SHP77 (cell line): ENCODE measurements around the gene PCDHGA1.
"Not testable (repeated sequence)": the region's sequence is repeated elsewhere in the genome, so short reads cannot be mapped to it uniquely, and the experiment has no call there.

Experiments used
- DNase-seq, 2 experiments: peaks; one replicate each; lab custom pipeline; 2025; lab: John Stamatoyannopoulos, UW

Gene PCDHGA1

DNA sequence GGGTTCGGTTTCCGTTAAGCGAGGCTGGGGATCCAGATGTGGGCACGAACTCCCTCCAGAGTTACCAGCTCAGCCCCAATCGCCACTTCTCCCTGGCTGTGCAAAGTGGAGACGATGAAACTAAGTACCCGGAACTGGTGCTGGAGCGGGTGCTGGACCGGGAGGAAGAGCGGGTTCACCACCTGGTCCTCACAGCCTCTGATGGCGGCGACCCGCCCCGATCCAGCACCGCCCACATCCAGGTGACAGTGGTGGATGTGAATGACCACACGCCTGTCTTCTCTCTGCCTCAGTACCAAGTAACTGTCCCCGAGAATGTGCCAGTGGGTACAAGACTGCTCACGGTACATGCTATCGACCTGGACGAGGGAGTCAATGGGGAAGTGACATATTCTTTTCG, 53.0 kb downstream of the PCDHGA1 start:
- DNase-seq, result no peak

DNA sequence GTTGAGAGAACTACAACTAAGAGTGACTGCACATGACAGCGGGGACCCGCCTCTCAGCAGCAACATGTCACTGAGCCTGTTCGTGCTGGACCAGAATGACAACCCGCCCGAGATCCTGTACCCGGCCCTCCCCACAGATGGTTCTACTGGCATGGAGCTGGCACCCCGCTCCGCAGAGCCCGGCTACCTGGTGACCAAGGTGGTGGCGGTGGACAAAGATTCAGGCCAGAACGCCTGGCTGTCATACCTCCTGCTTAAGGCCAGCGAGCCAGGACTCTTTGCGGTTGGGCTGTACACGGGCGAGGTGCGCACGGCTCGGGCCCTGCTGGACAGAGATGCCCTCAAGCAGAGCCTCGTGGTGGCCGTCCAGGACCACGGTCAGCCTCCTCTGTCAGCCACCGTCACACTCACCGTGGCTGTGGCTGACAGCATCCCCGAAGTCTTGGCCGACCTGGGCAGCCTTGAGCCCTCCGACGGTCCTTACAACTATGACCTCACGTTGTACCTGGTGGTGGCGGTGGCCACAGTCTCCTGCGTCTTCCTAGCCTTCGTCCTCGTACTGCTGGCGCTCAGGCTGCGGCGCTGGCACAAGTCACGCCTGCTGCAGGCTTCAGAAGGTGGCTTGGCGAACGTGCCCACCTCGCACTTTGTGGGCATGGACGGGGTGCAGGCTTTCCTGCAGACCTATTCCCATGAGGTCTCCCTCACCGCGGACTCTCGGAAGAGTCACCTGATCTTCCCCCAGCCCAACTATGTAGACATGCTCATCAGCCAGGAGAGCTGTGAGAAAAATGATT, 54.4 kb downstream of the PCDHGA1 start:
- DNase-seq, result no peak

DNA sequence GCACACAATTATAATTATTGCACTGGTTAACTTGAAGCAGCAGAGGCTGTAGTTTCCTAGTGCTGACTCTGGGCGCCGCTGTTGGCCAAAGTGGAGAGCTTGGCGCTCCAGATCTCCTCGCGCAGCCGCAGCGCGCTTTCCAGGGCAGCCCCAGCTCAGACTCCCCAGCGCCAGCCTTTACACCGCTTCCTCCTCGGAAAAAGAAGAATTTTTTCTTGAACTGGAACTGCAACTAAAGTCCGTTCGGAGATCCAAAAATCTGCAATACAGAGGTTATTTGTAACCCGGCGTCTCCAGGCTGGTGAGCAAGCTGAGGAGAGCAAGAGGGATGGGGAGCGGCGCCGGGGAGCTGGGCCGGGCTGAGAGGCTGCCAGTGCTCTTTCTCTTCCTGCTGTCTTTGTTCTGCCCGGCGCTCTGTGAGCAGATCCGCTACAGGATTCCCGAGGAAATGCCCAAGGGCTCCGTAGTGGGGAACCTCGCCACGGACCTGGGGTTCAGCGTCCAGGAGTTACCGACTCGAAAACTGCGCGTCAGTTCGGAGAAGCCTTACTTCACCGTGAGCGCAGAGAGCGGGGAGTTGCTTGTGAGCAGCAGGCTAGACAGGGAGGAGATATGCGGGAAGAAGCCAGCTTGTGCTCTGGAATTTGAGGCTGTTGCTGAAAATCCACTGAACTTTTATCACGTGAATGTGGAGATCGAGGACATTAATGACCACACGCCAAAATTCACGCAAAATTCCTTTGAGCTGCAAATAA, 57.4 kb downstream of the PCDHGA1 start, which contains the start of gene PCDHGB4:
TSS of gene PCDHGB4 (plus strand) at position 142 of the 755 bp plus-strand sequence. CDS start at position 329, 187 bp downstream.
- not testable (repeated sequence) for DNase-seq

DNA sequence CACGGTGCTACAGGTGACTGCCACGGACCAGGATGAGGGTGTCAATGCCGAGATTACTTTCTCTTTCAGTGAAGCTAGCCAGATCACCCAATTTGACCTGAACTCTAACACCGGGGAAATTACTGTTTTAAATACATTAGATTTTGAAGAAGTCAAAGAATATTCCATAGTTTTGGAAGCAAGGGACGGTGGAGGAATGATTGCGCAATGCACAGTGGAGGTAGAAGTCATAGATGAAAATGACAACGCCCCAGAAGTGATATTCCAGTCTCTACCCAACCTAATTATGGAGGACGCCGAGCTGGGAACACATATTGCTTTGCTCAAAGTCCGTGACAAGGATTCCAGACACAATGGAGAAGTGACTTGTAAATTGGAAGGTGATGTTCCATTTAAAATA, 58.3 kb downstream of the PCDHGA1 start:
- DNase-seq, result no peak

DNA sequence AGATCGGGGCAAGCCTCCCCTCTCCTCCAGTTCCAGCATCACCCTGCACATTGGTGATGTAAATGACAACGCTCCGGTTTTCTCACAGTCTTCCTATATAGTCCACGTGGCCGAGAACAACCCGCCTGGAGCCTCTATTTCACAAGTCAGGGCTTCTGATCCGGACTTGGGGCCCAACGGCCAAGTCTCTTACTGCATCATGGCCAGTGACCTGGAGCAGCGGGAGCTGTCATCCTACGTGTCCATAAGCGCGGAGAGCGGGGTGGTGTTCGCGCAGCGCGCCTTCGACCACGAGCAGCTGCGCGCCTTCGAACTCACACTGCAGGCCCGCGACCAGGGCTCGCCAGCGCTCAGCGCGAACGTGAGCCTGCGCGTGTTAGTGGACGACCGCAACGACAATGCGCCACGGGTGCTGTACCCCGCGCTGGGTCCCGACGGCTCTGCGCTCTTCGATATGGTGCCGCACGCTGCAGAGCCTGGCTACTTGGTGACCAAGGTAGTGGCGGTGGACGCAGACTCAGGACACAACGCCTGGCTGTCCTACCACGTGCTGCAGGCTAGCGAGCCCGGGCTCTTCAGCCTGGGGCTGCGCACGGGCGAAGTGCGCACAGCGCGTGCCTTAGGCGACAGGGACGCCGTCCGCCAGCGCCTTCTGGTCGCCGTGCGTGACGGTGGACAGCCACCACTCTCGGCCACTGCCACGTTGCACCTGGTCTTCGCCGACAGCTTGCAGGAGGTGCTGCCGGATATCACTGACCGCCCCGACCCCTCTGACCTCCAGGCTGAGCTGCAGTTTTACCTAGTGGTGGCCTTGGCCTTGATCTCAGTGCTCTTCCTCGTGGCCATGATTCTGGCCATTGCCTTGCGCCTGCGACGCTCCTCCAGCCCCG, 59.1 kb downstream of the PCDHGA1 start:
- no peak for DNase-seq

DNA sequence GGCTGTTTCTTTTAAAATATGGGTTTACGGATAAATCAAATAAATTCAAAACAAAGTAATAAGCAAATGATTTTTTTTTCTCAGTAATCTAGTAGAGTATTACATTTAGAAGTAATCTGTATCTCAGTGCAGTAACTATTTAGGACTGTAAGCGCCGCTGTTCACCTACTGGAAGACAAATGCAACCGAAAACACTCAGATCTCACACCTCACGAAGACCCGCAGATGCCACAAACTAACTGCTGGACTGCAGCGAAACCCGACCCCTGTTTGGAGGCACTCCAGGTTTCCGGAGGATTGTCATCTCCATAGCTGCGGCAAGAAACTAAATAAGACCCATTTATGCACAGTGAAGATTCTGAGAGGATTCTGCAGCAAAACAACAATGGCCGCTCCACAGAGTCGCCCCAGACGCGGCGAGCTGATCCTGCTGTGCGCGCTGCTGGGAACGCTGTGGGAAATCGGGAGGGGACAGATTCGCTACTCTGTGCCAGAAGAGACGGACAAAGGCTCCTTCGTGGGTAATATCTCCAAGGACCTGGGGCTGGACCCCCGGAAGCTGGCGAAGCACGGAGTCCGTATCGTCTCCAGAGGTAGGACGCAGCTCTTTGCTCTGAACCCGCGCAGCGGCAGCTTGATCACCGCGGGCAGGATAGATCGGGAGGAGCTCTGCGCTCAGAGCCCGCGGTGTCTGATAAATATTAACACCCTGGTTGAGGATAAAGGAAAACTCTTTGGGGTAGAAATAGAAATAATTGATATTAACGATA, 62.3 kb downstream of the PCDHGA1 start, which contains the start of gene PCDHGA8:
TSS of gene PCDHGA8 (plus strand) at position 205 of the 770 bp plus-strand sequence. CDS start at position 386, 181 bp downstream.
- no peak for DNase-seq

DNA sequence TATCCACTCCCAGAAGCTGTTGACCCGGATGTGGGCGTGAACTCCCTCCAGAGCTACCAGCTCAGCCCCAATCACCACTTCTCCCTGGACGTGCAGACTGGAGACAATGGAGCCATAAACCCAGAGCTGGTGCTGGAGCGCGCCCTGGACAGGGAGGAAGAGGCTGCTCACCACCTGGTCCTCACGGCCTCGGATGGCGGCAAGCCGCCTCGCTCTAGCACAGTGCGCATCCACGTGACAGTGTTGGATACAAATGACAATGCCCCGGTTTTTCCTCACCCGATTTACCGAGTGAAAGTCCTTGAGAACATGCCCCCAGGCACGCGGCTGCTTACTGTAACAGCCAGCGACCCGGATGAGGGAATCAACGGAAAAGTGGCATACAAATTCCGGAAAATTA, 63.0 kb downstream of the PCDHGA1 start:
- no peak for DNase-seq

DNA sequence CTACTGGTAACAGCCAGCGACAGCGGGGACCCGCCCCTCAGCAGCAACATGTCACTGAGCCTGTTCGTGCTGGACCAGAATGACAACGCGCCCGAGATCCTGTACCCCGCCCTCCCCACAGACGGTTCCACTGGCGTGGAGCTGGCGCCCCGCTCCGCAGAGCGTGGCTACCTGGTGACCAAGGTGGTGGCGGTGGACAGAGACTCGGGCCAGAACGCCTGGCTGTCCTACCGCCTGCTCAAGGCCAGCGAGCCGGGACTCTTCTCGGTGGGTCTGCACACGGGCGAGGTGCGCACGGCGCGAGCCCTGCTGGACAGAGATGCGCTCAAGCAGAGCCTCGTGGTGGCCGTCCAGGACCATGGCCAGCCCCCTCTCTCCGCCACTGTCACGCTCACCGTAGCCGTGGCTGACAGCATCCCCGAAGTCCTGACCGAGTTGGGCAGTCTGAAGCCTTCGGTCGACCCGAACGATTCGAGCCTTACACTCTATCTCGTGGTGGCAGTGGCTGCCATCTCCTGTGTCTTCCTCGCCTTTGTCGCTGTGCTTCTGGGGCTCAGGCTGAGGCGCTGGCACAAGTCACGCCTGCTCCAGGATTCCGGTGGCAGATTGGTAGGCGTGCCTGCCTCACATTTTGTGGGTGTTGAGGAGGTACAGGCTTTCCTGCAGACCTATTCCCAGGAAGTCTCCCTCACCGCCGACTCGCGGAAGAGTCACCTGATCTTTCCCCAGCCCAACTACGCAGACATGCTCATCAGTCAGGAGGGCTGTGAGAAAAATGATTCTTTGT, 64.3 kb downstream of the PCDHGA1 start:
- not testable (repeated sequence) for DNase-seq

DNA sequence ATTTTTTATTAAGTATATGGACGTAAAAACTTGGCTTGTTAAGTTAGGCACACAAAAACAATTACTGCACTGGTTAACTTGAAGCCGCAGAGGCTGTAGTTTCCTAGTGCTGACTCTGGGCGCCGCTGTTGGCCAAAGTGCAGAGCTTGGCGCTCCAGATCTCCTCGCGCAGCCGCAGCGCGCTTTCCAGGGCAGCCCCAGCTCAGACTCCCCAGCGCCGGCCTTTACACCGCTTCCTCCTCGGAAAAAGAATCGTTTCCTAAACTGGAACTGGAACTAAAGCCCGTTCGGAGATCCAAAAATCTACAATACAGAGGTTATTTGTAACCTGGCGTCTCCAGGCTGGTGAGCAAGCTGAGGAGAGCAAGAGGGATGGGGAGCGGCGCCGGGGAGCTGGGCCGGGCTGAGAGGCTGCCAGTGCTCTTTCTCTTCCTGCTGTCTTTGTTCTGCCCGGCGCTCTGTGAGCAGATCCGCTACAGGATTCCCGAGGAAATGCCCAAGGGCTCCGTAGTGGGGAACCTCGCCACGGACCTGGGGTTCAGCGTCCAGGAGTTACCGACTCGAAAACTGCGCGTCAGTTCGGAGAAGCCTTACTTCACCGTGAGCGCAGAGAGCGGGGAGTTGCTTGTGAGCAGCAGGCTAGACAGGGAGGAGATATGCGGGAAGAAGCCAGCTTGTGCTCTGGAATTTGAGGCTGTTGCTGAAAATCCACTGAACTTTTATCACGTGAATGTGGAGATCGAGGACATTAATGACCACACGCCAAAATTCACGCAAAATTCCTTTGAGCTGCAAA, 67.6 kb downstream of the PCDHGA1 start, which contains the start of gene PCDHGB5:
TSS of gene PCDHGB5 (plus strand) at position 192 of the 796 bp plus-strand sequence. CDS start at position 373, 181 bp downstream.
- DNase-seq, result not testable (repeated sequence)

DNA sequence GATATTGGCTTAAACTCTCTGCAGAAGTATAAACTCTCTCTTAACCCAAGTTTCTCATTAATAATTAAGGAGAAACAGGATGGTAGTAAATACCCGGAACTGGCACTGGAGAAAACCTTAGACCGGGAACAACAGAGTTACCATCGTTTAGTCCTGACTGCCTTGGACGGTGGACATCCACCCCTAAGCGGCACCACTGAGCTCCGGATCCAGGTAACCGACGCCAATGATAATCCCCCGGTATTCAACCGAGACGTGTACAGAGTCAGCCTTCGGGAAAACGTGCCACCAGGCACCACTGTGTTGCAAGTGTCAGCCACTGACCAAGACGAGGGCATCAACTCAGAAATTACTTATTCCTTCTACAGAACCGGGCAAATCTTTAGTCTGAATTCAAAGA, 68.3 kb downstream of the PCDHGA1 start:
- DNase-seq, result no peak

DNA sequence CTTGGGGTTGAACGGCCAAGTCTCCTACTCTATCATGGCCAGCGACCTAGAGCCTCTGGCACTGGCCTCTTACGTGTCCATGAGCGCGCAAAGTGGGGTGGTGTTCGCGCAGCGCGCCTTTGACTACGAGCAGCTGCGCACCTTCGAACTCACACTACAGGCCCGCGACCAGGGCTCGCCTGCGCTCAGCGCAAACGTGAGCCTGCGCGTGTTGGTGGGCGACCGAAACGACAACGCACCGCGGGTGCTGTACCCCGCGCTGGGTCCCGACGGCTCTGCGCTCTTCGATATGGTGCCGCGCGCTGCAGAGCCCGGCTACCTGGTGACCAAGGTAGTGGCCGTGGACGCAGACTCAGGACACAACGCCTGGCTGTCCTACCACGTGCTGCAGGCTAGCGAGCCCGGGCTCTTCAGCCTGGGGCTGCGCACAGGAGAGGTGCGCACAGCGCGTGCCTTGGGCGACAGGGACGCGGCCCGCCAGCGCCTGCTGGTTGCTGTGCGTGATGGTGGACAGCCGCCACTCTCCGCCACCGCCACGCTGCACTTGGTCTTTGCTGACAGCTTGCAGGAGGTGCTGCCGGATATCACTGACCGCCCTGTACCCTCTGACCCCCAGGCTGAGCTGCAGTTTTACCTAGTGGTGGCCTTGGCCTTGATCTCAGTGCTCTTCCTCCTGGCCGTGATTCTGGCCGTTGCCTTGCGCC, 69.4 kb downstream of the PCDHGA1 start:
- no peak for DNase-seq

DNA sequence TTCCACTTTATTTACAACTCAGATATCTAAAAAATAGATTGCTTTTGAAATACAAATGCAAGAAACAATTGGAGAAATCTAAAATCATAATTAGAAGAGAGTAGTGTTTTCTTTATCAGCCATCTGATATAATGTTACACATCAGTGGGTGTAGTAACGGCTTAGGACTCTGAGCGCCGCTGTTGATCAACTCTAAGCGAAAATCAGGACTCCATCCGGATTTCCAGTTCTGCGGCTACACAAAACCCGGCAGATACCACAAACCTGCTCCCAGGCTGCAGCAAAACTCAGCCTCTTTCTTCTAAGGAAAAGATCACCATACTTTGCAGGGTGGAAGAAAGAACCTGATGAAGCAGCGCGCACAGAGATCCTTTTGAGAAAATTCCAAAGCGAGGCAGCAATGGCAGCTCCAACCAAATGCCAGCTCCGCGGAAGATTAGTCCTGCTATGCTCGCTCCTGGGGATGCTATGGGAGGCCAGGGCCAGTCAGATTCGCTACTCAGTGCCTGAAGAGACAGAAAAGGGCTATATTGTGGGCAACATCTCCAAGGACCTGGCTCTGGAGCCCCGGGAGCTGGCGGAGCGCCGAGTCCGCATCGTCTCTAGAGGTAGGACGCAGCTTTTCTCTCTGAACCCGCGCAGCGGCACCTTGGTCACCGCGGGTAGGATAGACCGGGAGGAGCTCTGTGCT, 72.4 kb downstream of the PCDHGA1 start, which contains the start of gene PCDHGA9:
TSS of gene PCDHGA9 (plus strand) at position 226 of the 691 bp plus-strand sequence. CDS start at position 401, 175 bp downstream.
- peak; percentile 6 to 10 for DNase-seq

DNA sequence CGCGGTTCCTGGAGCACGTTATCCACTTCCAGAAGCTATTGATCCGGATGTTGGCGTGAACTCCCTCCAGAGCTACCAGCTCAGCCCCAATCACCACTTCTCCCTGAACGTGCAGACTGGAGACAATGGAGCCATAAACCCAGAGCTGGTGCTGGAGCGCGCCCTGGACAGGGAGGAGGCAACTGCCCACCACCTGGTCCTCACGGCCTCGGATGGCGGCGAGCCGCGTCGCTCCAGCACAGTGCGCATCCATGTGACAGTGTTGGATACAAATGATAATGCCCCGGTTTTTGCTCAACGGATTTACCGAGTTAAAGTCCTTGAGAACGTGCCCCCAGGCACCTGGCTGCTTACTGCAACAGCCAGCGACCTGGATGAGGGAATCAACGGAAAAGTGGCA, 73.1 kb downstream of the PCDHGA1 start:
- DNase-seq, result no peak

DNA sequence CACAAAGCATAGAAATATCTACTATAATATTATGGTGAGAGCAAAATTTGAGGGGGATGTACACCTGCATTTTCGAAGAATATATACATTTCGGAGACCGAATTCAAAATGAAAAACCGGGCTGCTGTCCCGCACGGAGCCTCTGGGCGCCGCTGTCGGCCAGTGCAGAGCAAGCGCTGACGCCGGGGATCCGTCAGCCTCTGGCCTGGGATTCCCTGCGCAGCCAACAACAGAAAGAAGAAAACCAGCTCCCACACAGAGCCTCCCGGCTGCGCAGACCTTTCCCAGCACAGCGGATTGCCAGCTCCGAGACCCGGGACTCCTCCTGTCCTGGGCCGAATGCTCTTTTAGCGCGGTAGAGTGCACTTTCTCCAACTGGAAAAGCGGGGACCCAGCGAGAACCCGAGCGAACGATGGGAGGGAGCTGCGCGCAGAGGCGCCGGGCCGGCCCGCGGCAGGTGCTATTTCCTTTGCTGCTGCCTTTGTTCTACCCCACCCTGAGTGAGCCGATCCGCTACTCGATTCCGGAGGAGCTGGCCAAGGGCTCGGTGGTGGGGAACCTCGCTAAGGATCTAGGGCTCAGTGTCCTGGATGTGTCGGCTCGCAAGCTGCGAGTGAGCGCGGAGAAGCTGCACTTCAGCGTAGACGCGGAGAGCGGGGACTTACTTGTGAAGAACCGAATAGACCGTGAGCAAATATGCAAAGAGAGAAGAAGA, 77.6 kb downstream of the PCDHGA1 start, which contains the start of gene PCDHGB6:
TSS of gene PCDHGB6 (plus strand) at position 232 of the 716 bp plus-strand sequence. CDS start at position 414, 182 bp downstream.
- not testable (repeated sequence) for DNase-seq

DNA sequence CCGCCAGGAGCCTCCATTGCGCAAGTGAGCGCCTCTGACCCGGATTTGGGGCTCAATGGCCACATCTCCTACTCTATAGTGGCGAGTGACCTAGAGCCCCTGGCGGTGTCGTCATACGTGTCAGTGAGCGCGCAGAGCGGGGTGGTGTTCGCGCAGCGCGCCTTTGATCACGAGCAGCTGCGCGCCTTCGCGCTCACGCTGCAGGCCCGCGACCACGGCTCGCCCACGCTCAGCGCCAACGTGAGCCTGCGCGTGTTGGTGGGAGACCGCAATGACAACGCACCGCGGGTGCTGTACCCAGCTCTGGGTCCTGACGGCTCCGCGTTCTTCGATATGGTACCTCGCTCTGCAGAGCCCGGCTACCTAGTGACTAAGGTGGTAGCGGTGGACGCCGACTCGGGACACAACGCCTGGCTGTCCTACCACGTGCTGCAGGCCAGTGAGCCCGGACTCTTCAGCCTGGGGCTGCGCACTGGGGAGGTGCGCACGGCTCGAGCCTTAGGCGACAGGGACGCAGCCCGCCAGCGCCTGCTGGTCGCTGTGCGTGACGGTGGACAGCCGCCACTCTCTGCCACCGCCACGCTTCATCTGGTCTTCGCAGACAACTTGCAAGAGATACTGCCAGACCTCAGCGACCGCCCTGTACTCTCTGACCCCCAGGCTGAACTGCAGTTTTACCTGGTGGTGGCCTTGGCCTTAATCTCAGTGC, 79.4 kb downstream of the PCDHGA1 start:
- no peak for DNase-seq

DNA sequence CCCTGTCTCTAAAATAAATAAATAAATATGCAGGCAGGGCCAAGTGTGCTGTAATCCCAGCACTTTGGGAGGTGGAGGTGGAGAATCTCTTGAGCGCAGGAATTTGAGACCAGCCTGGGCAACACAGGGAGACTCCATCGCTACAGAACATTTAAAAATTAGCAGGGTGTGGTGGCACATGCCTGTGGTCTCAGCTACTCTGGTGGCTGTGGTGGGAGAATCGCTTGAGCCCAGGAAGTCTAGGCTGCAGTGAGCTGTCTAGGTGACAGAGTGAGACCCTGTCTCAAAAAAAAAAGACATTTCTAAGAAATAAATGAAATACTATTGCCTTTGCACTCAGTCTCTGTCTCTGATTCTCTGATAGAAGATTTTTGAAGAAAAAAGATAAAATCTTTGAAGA, 81.3 kb downstream of the PCDHGA1 start:
- DNase-seq, result no peak
